H9 (cell line): Measurements from ENCODE around the gene CBX8. TPM values are rescaled to one million over a fixed set of nuclear protein-coding genes. Genes with fewer than 3 reads are reported as not detected.

Experiments
- DNase-seq: peaks from one replicate; pipeline ENCODE4 v3.0.0-alpha.2; 2017
- H2AFZ ChIP-seq: one replicate; pipeline ENCODE4 v1.6.1; 2013; ENCODE audit warnings: mild to moderate bottlenecking, low read length, control low read depth, moderate library complexity
- H2AK5ac ChIP-seq: 2 replicates; pipeline ENCODE4 v1.6.1; 2013; ENCODE audit warnings: low read length, control low read depth, mixed read lengths; ENCODE audit not compliant: insufficient read length
- H2BK120ac ChIP-seq: one replicate; pipeline ENCODE4 v1.6.1; 2013; ENCODE audit warnings: low read depth, mild to moderate bottlenecking, low read length, control low read depth, inconsistent platforms; ENCODE audit not compliant: poor library complexity, severe bottlenecking
- H2BK12ac ChIP-seq: 2 replicates; pipeline ENCODE4 v1.6.1; 2013; ENCODE audit warnings: low read length, control low read depth, mixed read lengths, low read depth; ENCODE audit not compliant: insufficient read length
- H2BK15ac ChIP-seq: 2 replicates; pipeline ENCODE4 v1.6.1; 2013; ENCODE audit warnings: low read depth, low read length, control low read depth
- H2BK20ac ChIP-seq: one replicate; pipeline ENCODE4 v1.6.1; 2013; ENCODE audit warnings: low read depth, mild to moderate bottlenecking, low read length, control low read depth, inconsistent platforms; ENCODE audit not compliant: poor library complexity, severe bottlenecking
- H2BK5ac ChIP-seq: 2 replicates; pipeline ENCODE4 v1.6.1; 2013; ENCODE audit warnings: low read length, control low read depth, mixed read lengths; ENCODE audit not compliant: insufficient read length
- H3K14ac ChIP-seq: 2 replicates; pipeline ENCODE4 v1.6.1; 2013; ENCODE audit warnings: low read length, control low read depth; ENCODE audit not compliant: insufficient read depth
- H3K18ac ChIP-seq: 2 replicates; pipeline ENCODE4 v1.6.1; 2013; ENCODE audit warnings: low read depth, mild to moderate bottlenecking, mixed read lengths, low read length, control low read depth; ENCODE audit not compliant: insufficient read length
- H3K23ac ChIP-seq: 2 replicates; pipeline ENCODE4 v1.6.1; 2013; ENCODE audit warnings: low read length, control low read depth, mixed read lengths, low read depth; ENCODE audit not compliant: insufficient read length
- H3K23me2 ChIP-seq: 2 replicates; pipeline ENCODE4 v1.6.1; 2013; ENCODE audit warnings: low read depth, mild to moderate bottlenecking, mixed read lengths, low read length, control low read depth; ENCODE audit not compliant: insufficient read length, poor library complexity, severe bottlenecking
- H3K27ac ChIP-seq: 2 replicates; pipeline ENCODE4 v1.5.1; 2013; ENCODE audit warnings: low read length, control low read depth, mixed read lengths, low read depth; ENCODE audit not compliant: insufficient read length
- H3K27me3 ChIP-seq: 2 replicates; pipeline ENCODE4 v1.6.1; 2013; ENCODE audit warnings: low read length, control low read depth, inconsistent platforms; ENCODE audit not compliant: insufficient read depth
- H3K4ac ChIP-seq: 2 replicates; pipeline ENCODE4 v1.6.1; 2013; ENCODE audit warnings: low read depth, mild to moderate bottlenecking, control low read depth, inconsistent platforms, low read length, moderate library complexity
- H3K4me1 ChIP-seq: 2 replicates; pipeline ENCODE4 v1.6.1; 2013; ENCODE audit warnings: low read length, control low read depth, inconsistent platforms; ENCODE audit not compliant: insufficient read depth
- H3K4me2 ChIP-seq: 2 replicates; pipeline ENCODE4 v1.6.1; 2013; ENCODE audit warnings: low read length, control low read depth, mixed read lengths; ENCODE audit not compliant: insufficient read length, insufficient read depth
- H3K56ac ChIP-seq: 2 replicates; pipeline ENCODE4 v1.6.1; 2013; ENCODE audit warnings: low read depth, mild to moderate bottlenecking, mixed read lengths, low read length, control low read depth; ENCODE audit not compliant: insufficient read length
- H3K79me1 ChIP-seq: 2 replicates; pipeline ENCODE4 v1.6.1; 2013; ENCODE audit warnings: low read depth, mild to moderate bottlenecking, moderate library complexity, low read length, control low read depth, inconsistent platforms; ENCODE audit not compliant: insufficient read depth, poor library complexity, severe bottlenecking
- H3K79me2 ChIP-seq: 2 replicates; pipeline ENCODE4 v1.6.1; 2013; ENCODE audit warnings: low read length, control low read depth, inconsistent platforms; ENCODE audit not compliant: insufficient read depth
- H3K9ac ChIP-seq: 2 replicates; pipeline ENCODE4 v1.6.1; 2013; ENCODE audit warnings: low read length, control low read depth, mixed read lengths; ENCODE audit not compliant: insufficient read length; ENCODE audit errors: extremely low read depth
- H3K9me3 ChIP-seq: one replicate; pipeline ENCODE4 v1.6.1; 2013; ENCODE audit warnings: low read depth, low read length, inconsistent platforms; ENCODE audit not compliant: control insufficient read depth
- H3T11ph ChIP-seq: one replicate; pipeline ENCODE4 v1.6.1; 2013; ENCODE audit warnings: mild to moderate bottlenecking, low read length, control low read depth, inconsistent platforms
- H4K20me1 ChIP-seq: one replicate; pipeline ENCODE4 v1.6.1; 2013; ENCODE audit not compliant: control insufficient read depth, insufficient read length, insufficient read depth
- H4K5ac ChIP-seq: 2 replicates; pipeline ENCODE4 v1.6.1; 2013; ENCODE audit warnings: low read depth, mild to moderate bottlenecking, mixed read lengths, low read length, control low read depth; ENCODE audit not compliant: insufficient read length
- H4K8ac ChIP-seq: replicated peaks from 2 replicates; pipeline ENCODE4 v1.6.1; 2013; ENCODE audit warnings: low read length, control low read depth, mixed read lengths, low read depth; ENCODE audit not compliant: insufficient read length
- H4K91ac ChIP-seq: 2 replicates; pipeline ENCODE4 v1.6.1; 2013; ENCODE audit warnings: low read depth, mild to moderate bottlenecking, moderate library complexity, mixed read lengths, low read length, control low read depth; ENCODE audit not compliant: insufficient read length
- H3K27ac Mint-ChIP-seq, 3 experiments: 2 replicates in 2 of 3; 3 replicates in 1 of 3; pipeline ENCODE4 v1.8.0; 2020 to 2021; ENCODE audit warnings: mixed read lengths in 3 of 3, mild to moderate bottlenecking in 1 of 3, moderate library complexity in 1 of 3
- H3K27me3 Mint-ChIP-seq: 2 replicates; pipeline ENCODE4 v1.8.0; 2021; ENCODE audit warnings: low read depth, mild to moderate bottlenecking, moderate library complexity, mixed read lengths
- H3K36me3 Mint-ChIP-seq, 3 experiments: 2 replicates in 2 of 3; 3 replicates in 1 of 3; pipeline ENCODE4 v1.8.0; 2020 to 2021; ENCODE audit warnings: low read depth in 3 of 3, mixed read lengths in 3 of 3; ENCODE audit not compliant: insufficient read depth in 1 of 3
- H3K4me1 Mint-ChIP-seq, 2 experiments: 2 replicates each; pipeline ENCODE4 v1.8.0; 2020; ENCODE audit warnings: mixed read lengths in 2 of 2
- H3K4me3 Mint-ChIP-seq, 2 experiments: 2 replicates in 1 of 2; 3 replicates in 1 of 2; pipeline ENCODE4 v1.8.0; 2020 to 2021; ENCODE audit warnings: mild to moderate bottlenecking in 2 of 2, mixed read lengths in 2 of 2, moderate library complexity in 1 of 2
- H3K9me3 Mint-ChIP-seq, 2 experiments: 2 replicates in 1 of 2; 3 replicates in 1 of 2; pipeline ENCODE4 v1.8.0; 2020; ENCODE audit warnings: mild to moderate bottlenecking in 2 of 2, mixed read lengths in 2 of 2, moderate library complexity in 1 of 2
- WGBS: extraction: QIAGEN DNeasy Blood & Tissue Kit; methylation state at CpG from one replicate; pipeline ENCODE4 v1.1.7; 2013; ENCODE audit warnings: missing lambda C conversion rate, low lambda C conversion rate, mixed read lengths; ENCODE audit not compliant: insufficient read length; ENCODE audit errors: extremely low coverage; 5-methylcytosine and 5-hydroxymethylcytosine counted together
- total RNA-seq: library from RNA; stranded (reverse); gene quantifications from 2 replicates; pipeline ENCODE4 v1.2.1, GENCODE V29; 2021
- TF ChIP-seq, protein P1 (sequence below): fragments of 200-600 bp; sonication (generic); conservative IDR thresholded peaks from 3 replicates; pipeline ENCODE4 v1.8.0; 2021; ENCODE audit warnings: antibody characterized with exemption, mild to moderate bottlenecking

Gene CBX8
- total RNA-seq, 1 experiment from 2014 or later = 1.2 TPM

DNA sequence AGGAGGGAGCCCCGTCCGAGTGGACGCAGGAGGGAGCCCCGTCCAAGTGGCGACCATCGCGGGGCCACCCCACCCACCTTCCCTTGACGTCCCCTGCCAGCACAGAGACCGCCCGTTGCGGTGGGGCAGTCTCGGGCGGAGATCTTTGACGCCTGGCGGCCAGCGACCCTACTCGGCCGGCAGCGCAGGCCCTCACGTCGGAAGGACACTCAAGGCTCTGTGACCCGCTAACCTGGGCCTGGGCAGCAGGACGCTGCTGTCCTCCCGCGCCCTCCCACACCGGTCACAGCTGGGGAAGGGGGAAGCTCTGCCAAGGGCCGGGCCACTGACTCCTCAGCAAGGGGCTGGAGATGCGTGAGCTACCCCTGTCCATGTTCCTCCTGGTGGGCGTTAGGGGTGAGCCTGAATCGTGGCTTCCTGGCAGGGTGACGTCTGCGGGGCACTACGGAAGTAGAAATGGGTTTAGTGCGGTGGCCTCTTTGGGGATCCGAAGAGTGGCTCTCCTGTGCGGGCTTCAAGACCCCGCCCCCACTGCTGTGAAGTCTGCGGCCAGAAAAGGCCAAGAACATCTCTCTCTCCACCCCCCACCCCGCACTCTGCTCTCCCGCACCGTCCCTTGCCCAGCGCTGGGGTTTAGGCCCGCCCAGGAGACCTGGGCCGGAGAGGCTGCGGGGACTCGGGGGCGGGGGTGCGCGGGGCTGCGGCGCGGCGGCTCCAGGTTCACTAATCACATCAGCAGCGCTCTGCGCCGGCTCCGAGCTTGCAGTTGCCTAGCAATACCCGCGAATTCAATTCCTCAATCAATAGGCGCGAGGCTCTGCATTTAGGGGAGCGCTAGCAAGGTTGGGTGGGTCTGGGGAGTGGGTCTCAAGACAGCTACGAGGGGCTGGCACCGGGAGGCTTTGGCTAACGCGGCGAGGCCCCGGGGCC, 5.8 kb downstream of the CBX8 start:
- H3K18ac ChIP-seq = no peak overlapping the region
- H3K79me1 ChIP-seq = no peaks in the 10 kb centered on the region
- H4K91ac ChIP-seq = no peak overlapping the region
- no peaks in the 10 kb centered on the region for H3K9me3 ChIP-seq
- no peak overlapping the region for H2BK12ac ChIP-seq
- peaks cover 32 to 61% of the 10 kb centered on the region in 2 experiments for H3K4me1 Mint-ChIP-seq
- peaks cover 97% of the 10 kb centered on the region for H3K27me3 Mint-ChIP-seq
- H2AK5ac ChIP-seq = no peak overlapping the region
- H4K8ac ChIP-seq = no peak overlapping the region
- no peak overlapping the region for H3K4me2 ChIP-seq
- DNase-seq = peak; percentile 56
- TF ChIP-seq, protein P1, sequence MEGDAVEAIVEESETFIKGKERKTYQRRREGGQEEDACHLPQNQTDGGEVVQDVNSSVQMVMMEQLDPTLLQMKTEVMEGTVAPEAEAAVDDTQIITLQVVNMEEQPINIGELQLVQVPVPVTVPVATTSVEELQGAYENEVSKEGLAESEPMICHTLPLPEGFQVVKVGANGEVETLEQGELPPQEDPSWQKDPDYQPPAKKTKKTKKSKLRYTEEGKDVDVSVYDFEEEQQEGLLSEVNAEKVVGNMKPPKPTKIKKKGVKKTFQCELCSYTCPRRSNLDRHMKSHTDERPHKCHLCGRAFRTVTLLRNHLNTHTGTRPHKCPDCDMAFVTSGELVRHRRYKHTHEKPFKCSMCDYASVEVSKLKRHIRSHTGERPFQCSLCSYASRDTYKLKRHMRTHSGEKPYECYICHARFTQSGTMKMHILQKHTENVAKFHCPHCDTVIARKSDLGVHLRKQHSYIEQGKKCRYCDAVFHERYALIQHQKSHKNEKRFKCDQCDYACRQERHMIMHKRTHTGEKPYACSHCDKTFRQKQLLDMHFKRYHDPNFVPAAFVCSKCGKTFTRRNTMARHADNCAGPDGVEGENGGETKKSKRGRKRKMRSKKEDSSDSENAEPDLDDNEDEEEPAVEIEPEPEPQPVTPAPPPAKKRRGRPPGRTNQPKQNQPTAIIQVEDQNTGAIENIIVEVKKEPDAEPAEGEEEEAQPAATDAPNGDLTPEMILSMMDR = no peak
- H2BK120ac ChIP-seq = no peak overlapping the region
- peaks cover 69% of the 10 kb centered on the region for H3K27me3 ChIP-seq
- H3K23ac ChIP-seq = no peak overlapping the region
- peaks cover 6% of the 10 kb centered on the region for H3K23me2 ChIP-seq
- peak overlapping the region in 1 of 2 experiments; percentile 55; a peak in 2 of 5 replicates for H3K4me3 Mint-ChIP-seq
- H3K36me3 Mint-ChIP-seq = peaks cover 0 to 5% (median 0%) of the 10 kb centered on the region in 3 experiments; a peak in 3 of 7 replicates
- no peak overlapping the region for H2AFZ ChIP-seq
- no CpG with 5 or more reads among the region's 68 CpGs for WGBS
- H3K27ac Mint-ChIP-seq = no peak overlapping the region
- H3K9ac ChIP-seq = no peak overlapping the region
- H2BK15ac ChIP-seq = no peak overlapping the region
- no peak overlapping the region for H3K56ac ChIP-seq
- no peak overlapping the region for H4K5ac ChIP-seq
- H2BK5ac ChIP-seq = no peak overlapping the region
- no peak overlapping the region for H3K27ac ChIP-seq
- no peak overlapping the region for H3T11ph ChIP-seq
- peaks cover 8% of the 10 kb centered on the region for H3K4me1 ChIP-seq
- no peaks in the 10 kb centered on the region for H3K79me2 ChIP-seq
- no peak overlapping the region for H3K4ac ChIP-seq
- H3K14ac ChIP-seq = no peak overlapping the region
- H3K9me3 Mint-ChIP-seq = peaks cover 0 to 3% of the 10 kb centered on the region in 2 experiments; a peak in 1 of 5 replicates
- no peak overlapping the region for H2BK20ac ChIP-seq
- H4K20me1 ChIP-seq = peaks cover 3% of the 10 kb centered on the region
